Panc1 (cell line): ENCODE data around the gene UROC1. TPM values are rescaled to one million over a fixed set of nuclear protein-coding genes. Genes with fewer than 3 reads are reported as not detected.

Experiments
- ATAC-seq: fragments of 200-7000 bp; cut with Tn5 transposase; 2 replicates; pipeline ENCODE4 v1.9.1; 2020; ENCODE audit warnings: mild to moderate bottlenecking, moderate library complexity
- BruUV-seq: library from RNA; stranded (reverse); fragments of 400-500 nt; replicated peaks from 2 replicates; lab custom pipeline; 2021; lab: Mats Ljungman, UMichigan
- CTCF ChIA-PET: fragments of 300-600 bp; sonication (Branson Sonifier 250); formaldehyde crosslinking; loops from one replicate; lab custom pipeline; 2022; ENCODE audit warnings: antibody characterized with exemption; lab: Charles Lee
- POLR2A ChIA-PET: fragments of 300-600 bp; sonication (Branson Sonifier 250); formaldehyde crosslinking; loops from one replicate; lab custom pipeline; 2022; ENCODE audit warnings: antibody characterized with exemption; lab: Charles Lee
- DNase-seq: peaks from one replicate; pipeline ENCODE4 v3.0.0-alpha.2; 2010; ENCODE audit warnings: low read depth, low spot score
- H3K27ac ChIP-seq: 2 replicates; pipeline ENCODE4 v1.5.1; 2011; ENCODE audit warnings: mild to moderate bottlenecking, low read length, inconsistent platforms
- H3K27me3 ChIP-seq: fragments of 200-500 bp; sonication (Bioruptor generic); 2 replicates; pipeline ENCODE4 v1.6.0; 2014; ENCODE audit warnings: low read length, inconsistent platforms; ENCODE audit not compliant: control insufficient read depth, insufficient read depth
- H3K36me3 ChIP-seq: fragments of 200-500 bp; sonication (Bioruptor generic); 2 replicates; pipeline ENCODE4 v1.5.1; 2014; ENCODE audit warnings: inconsistent platforms, mild to moderate bottlenecking, low read length, moderate library complexity; ENCODE audit not compliant: control insufficient read depth, insufficient read depth
- H3K4me1 ChIP-seq: 2 replicates; pipeline ENCODE4 v1.5.1; 2011; ENCODE audit warnings: inconsistent platforms, mild to moderate bottlenecking, low read length, moderate library complexity; ENCODE audit not compliant: control insufficient read depth, insufficient read depth
- H3K4me3 ChIP-seq, 2 experiments: 2 replicates each; pipeline ENCODE4 v1.5.1; 2011 to 2012; ENCODE audit warnings: low read depth in 2 of 2, low read length in 2 of 2, mild to moderate bottlenecking in 2 of 2, inconsistent platforms in 1 of 2, moderate library complexity in 1 of 2
- H3K9me3 ChIP-seq: fragments of 200-500 bp; sonication (Bioruptor generic); 2 replicates; pipeline ENCODE4 v1.5.1; 2014; ENCODE audit warnings: low read depth, mild to moderate bottlenecking, inconsistent platforms, low read length, moderate library complexity; ENCODE audit not compliant: control insufficient read depth, insufficient read depth
- CTCF ChIP-seq: fragments of 450-650 bp; IDR thresholded peaks from 2 replicates; pipeline ENCODE4 v1.5.1; 2017; ENCODE audit warnings: mild to moderate bottlenecking
- POLR2AphosphoS5 ChIP-seq: IDR thresholded peaks from 2 replicates; pipeline ENCODE4 v1.6.1; 2012; ENCODE audit warnings: mild to moderate bottlenecking, low read depth, low read length, moderate library complexity
- SIN3A ChIP-seq: IDR thresholded peaks from 2 replicates; pipeline ENCODE4 v1.6.1; 2012; ENCODE audit warnings: low read depth, mild to moderate bottlenecking, low read length, moderate library complexity, borderline replicate concordance; ENCODE audit not compliant: insufficient read depth
- TCF7L2 ChIP-seq: IDR thresholded peaks from 2 replicates; pipeline ENCODE4 v1.6.1; 2011; ENCODE audit warnings: mild to moderate bottlenecking, low read depth, low read length, inconsistent platforms
- in situ Hi-C: cut with HindIII; loops from 2 replicates; pipeline ENCODE4 v1.10.0; 2016; ENCODE audit warnings: low sequenced_read_pairs, low pct_unique_long_range_greater_than_20kb
- intact Hi-C: fragments of 100-400 bp; cut with micrococcal nuclease; formaldehyde crosslinking; loops from one replicate; pipeline ENCODE4 v1.10.0; 2022; ENCODE audit not compliant: unreplicated experiment
- total RNA-seq: library from RNA; stranded (reverse); gene quantifications from one replicate; pipeline ENCODE4 v1.2.1, GENCODE V29; 2021; ENCODE audit not compliant: unreplicated experiment
- TF ChIP-seq, protein P1 (sequence below), 2 experiments: IDR thresholded peaks; 2 replicates each; pipeline ENCODE4 v1.6.1; 2011 to 2012; ENCODE audit warnings: low read depth in 2 of 2, control low read depth in 1 of 2, low read length in 1 of 2, mild to moderate bottlenecking in 1 of 2, moderate library complexity in 1 of 2; ENCODE audit not compliant: insufficient read depth in 1 of 2

The UROC1 gene
- total RNA-seq, 1 experiment from 2014 or later: not detected

DNA sequence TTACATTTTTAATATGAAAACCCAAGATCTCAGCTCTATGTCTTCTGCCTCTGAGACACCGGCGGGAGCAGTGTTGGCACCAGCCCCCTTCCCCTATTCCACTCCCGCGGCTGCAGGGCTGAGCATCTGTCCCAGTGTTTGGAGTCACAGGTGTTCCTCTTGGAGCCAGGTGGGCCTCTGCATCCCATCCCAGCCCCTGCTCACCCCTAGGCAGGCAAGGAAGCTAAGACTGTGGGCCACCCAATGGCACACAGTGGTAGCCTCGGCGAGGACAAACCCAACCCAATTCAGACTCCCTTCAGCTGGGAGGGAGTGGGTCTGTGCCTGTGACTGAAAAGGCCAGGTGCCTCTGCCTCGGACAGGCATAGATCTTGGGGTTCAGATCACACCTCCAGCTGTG is 9.4 kb upstream of the UROC1 start:
- DNase-seq (no peak), ATAC-seq (no peak)
- ChIA-PET POLR2A (interaction anchor here (0.6 kb wide), 1 partner anchor 8 kb away, joined by 3 read pairs; no protein-coding TSS in a partner anchor), CTCF (no interaction called here)
- in situ Hi-C loops: no loop called here
- Histone ChIP-seq H3K4me1 (peaks cover 4% of the 10 kb centered on the region; the same call in 1 of the 2 replicates), H3K9me3 (no peaks in the 10 kb centered on the region), H3K27me3 (peaks cover 13% of the 10 kb centered on the region), H3K36me3 (no peaks in the 10 kb centered on the region), H3K4me3 (no peak overlapping the region), H3K27ac (no peak overlapping the region)
- TF ChIP-seq CTCF (no peak), TCF7L2 (no peak), SIN3A (no peak), POLR2AphosphoS5 (no peak)
- TF ChIP-seq, protein P1, sequence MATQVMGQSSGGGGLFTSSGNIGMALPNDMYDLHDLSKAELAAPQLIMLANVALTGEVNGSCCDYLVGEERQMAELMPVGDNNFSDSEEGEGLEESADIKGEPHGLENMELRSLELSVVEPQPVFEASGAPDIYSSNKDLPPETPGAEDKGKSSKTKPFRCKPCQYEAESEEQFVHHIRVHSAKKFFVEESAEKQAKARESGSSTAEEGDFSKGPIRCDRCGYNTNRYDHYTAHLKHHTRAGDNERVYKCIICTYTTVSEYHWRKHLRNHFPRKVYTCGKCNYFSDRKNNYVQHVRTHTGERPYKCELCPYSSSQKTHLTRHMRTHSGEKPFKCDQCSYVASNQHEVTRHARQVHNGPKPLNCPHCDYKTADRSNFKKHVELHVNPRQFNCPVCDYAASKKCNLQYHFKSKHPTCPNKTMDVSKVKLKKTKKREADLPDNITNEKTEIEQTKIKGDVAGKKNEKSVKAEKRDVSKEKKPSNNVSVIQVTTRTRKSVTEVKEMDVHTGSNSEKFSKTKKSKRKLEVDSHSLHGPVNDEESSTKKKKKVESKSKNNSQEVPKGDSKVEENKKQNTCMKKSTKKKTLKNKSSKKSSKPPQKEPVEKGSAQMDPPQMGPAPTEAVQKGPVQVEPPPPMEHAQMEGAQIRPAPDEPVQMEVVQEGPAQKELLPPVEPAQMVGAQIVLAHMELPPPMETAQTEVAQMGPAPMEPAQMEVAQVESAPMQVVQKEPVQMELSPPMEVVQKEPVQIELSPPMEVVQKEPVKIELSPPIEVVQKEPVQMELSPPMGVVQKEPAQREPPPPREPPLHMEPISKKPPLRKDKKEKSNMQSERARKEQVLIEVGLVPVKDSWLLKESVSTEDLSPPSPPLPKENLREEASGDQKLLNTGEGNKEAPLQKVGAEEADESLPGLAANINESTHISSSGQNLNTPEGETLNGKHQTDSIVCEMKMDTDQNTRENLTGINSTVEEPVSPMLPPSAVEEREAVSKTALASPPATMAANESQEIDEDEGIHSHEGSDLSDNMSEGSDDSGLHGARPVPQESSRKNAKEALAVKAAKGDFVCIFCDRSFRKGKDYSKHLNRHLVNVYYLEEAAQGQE (IDR thresholded peaks at IDR 0.05; ENCODE audit: insufficient read depth in 1 of 2, low read depth in 2 of 2, low read length in 1 of 2): no peak
- no TSS peak for BruUV-seq
- intact Hi-C loops: loop anchor here (10.0 kb wide), 1 partner anchor 138 kb away; no protein-coding TSS in a partner anchor

DNA sequence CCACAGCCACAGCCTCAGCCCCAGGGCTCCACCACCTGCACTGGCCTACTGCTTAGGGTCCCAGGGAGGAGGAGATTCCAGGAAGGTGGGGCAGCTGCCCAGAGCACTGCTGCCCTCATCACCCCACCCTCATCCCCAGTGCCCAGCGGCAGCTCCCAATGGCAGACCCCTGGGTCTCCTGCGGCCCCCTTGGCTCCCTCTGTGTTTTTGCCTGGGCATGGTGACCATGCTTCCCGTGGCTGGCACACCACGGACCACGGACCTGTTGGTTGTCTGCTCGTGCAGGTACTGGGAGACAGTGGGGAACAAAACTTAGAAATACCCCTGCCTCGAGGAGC is 9.1 kb upstream of the UROC1 start:
- ChIA-PET POLR2A (no interaction called here), CTCF (no interaction called here)
- H3K4me3 ChIP-seq: no peak overlapping the region
- intact Hi-C loops: loop anchor here (10.0 kb wide), 1 partner anchor 138 kb away; no protein-coding TSS in a partner anchor
- no peak for DNase-seq
- no peaks in the 10 kb centered on the region for H3K36me3 ChIP-seq
- H3K27me3 ChIP-seq: peaks cover 10% of the 10 kb centered on the region
- no peak overlapping the region for H3K27ac ChIP-seq
- ATAC-seq: no peak
- peaks cover 4% of the 10 kb centered on the region; the same call in 1 of the 2 replicates for H3K4me1 ChIP-seq
- no peaks in the 10 kb centered on the region for H3K9me3 ChIP-seq
- BruUV-seq: no TSS peak
- in situ Hi-C loops: no loop called here
- TF ChIP-seq CTCF (no peak), TCF7L2 (no peak), SIN3A (no peak), POLR2AphosphoS5 (no peak)
- TF ChIP-seq, protein P1 (IDR thresholded peaks at IDR 0.05; ENCODE audit: insufficient read depth in 1 of 2, low read depth in 2 of 2, low read length in 1 of 2): no peak
